Hepatocyte (in vitro differentiated cells): ENCODE measurements around the gene FASTKD1. TPM values are rescaled to one million over a fixed set of nuclear protein-coding genes. Genes with fewer than 3 reads are reported as not detected.
"Not testable (repeated sequence)": the region's sequence is repeated elsewhere in the genome, so short reads cannot be mapped to it uniquely, and the experiment has no call there.

Source experiments
- DNase-seq: peaks from one replicate; pipeline ENCODE4 v3.0.0-alpha.2; 2016; ENCODE audit warnings: low spot score
- H2AFZ ChIP-seq: fragments of 200-600 bp; sonication (generic); 2 replicates; pipeline ENCODE4 v1.6.0; 2016; ENCODE audit warnings: antibody characterized with exemption, mild to moderate bottlenecking
- H3K27ac ChIP-seq: fragments of 200-600 bp; sonication (generic); 2 replicates; pipeline ENCODE4 v1.5.1; 2016; ENCODE audit warnings: mild to moderate bottlenecking
- H3K27me3 ChIP-seq: fragments of 200-600 bp; sonication (generic); 2 replicates; pipeline ENCODE4 v1.6.1; 2016
- H3K36me3 ChIP-seq: fragments of 200-600 bp; sonication (generic); replicated peaks from 2 replicates; pipeline ENCODE4 v1.5.1; 2016; ENCODE audit warnings: low read depth; ENCODE audit not compliant: insufficient read depth
- H3K4me1 ChIP-seq: fragments of 200-600 bp; sonication (generic); 2 replicates; pipeline ENCODE4 v1.5.1; 2016; ENCODE audit warnings: mild to moderate bottlenecking, moderate library complexity; ENCODE audit not compliant: insufficient read depth
- H3K4me2 ChIP-seq: fragments of 200-600 bp; sonication (generic); 2 replicates; pipeline ENCODE4 v1.6.0; 2016
- H3K4me3 ChIP-seq: fragments of 200-600 bp; sonication (generic); 2 replicates; pipeline ENCODE4 v1.5.1; 2016; ENCODE audit warnings: mild to moderate bottlenecking
- H3K79me2 ChIP-seq: fragments of 200-600 bp; sonication (generic); 2 replicates; pipeline ENCODE4 v1.6.0; 2017; ENCODE audit warnings: mild to moderate bottlenecking
- H3K9me2 ChIP-seq: fragments of 200-600 bp; sonication (generic); replicated peaks from 2 replicates; pipeline ENCODE4 v1.6.0; 2017; ENCODE audit warnings: mild to moderate bottlenecking; ENCODE audit not compliant: insufficient read depth
- H3K9me3 ChIP-seq: fragments of 200-600 bp; sonication (generic); 2 replicates; pipeline ENCODE4 v1.5.1; 2016; ENCODE audit warnings: low read depth, mild to moderate bottlenecking
- H4K20me1 ChIP-seq: fragments of 200-600 bp; sonication (generic); 2 replicates; pipeline ENCODE4 v1.6.0; 2016; ENCODE audit warnings: mild to moderate bottlenecking; ENCODE audit not compliant: insufficient read depth, poor library complexity, severe bottlenecking
- EZH2 ChIP-seq: fragments of 200-600 bp; sonication (generic); IDR thresholded peaks from 2 replicates; pipeline ENCODE4 v1.6.1; 2016; ENCODE audit warnings: antibody characterized with exemption, mild to moderate bottlenecking, borderline replicate concordance
- EZH2phosphoT487 ChIP-seq: fragments of 200-600 bp; sonication (generic); IDR thresholded peaks from one replicate; pipeline ENCODE4 v1.6.1; 2018; ENCODE audit warnings: antibody characterized with exemption, mild to moderate bottlenecking, low read depth, moderate library complexity; ENCODE audit not compliant: unreplicated experiment, severe bottlenecking
- WGBS: methylation state at CpG from one replicate; pipeline ENCODE4 v1.1.6; 2016; ENCODE audit warnings: low lambda C conversion rate; ENCODE audit errors: missing lambda C conversion rate; 5-methylcytosine and 5-hydroxymethylcytosine counted together
- polyA plus RNA-seq: library from polyadenylated mRNA; unstranded; fragments of >200 nt; fragmentation: Nextera tagmentation; extraction: Ambion mirVana; gene quantifications from 2 replicates; pipeline ENCODE4 v1.2.1, GENCODE V29; 2016
- total RNA-seq: library from RNA; depleted of rRNA; stranded (reverse); fragments of >200 nt; gene quantifications from 2 replicates; pipeline ENCODE4 v1.2.3, GENCODE V29; 2014
- TF ChIP-seq, protein P1 (sequence below): fragments of 200-600 bp; sonication (generic); IDR thresholded peaks from 2 replicates; pipeline ENCODE4 v1.5.1; 2016; ENCODE audit warnings: antibody characterized with exemption, mild to moderate bottlenecking; ENCODE audit not compliant: poor library complexity

The FASTKD1 gene
- total and polyA plus RNA-seq, 2 experiments from 2014 or later: 15.0 to 23.2 TPM

DNA sequence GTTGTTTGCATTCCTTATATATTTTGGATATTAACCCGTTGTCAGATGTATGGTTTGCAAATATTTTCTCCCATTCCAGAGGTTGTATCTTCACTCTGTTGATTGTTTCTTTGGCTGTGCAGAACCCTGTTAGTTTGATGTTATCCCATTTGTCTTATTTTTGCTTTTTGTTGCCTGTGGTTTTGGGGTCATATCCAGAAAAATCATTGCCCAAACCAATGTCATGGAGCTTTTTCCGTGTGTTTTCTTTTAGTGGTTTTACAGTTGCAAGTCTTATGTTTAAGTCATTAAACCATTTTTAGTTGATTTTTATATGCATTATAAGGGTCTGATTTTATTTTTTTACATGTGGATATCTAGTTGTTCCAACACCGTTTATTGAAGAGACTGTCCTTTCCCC is 46.3 kb upstream of the FASTKD1 start:
- no peaks in the 10 kb centered on the region for H3K27me3 ChIP-seq
- peaks cover 38% of the 10 kb centered on the region for H3K79me2 ChIP-seq
- no peaks in the 10 kb centered on the region for H3K9me2 ChIP-seq
- H4K20me1 ChIP-seq: peaks cover 6% of the 10 kb centered on the region
- DNase-seq: no peak
- no peak overlapping the region for H3K27ac ChIP-seq
- H3K4me1 ChIP-seq: no peaks in the 10 kb centered on the region
- TF ChIP-seq EZH2 (no peak), EZH2phosphoT487 (no peak)
- TF ChIP-seq, protein P1, sequence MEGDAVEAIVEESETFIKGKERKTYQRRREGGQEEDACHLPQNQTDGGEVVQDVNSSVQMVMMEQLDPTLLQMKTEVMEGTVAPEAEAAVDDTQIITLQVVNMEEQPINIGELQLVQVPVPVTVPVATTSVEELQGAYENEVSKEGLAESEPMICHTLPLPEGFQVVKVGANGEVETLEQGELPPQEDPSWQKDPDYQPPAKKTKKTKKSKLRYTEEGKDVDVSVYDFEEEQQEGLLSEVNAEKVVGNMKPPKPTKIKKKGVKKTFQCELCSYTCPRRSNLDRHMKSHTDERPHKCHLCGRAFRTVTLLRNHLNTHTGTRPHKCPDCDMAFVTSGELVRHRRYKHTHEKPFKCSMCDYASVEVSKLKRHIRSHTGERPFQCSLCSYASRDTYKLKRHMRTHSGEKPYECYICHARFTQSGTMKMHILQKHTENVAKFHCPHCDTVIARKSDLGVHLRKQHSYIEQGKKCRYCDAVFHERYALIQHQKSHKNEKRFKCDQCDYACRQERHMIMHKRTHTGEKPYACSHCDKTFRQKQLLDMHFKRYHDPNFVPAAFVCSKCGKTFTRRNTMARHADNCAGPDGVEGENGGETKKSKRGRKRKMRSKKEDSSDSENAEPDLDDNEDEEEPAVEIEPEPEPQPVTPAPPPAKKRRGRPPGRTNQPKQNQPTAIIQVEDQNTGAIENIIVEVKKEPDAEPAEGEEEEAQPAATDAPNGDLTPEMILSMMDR: no peak
- no peak overlapping the region for H3K4me3 ChIP-seq
- H2AFZ ChIP-seq: no peak overlapping the region
- no peak overlapping the region for H3K4me2 ChIP-seq
- peaks cover 10% of the 10 kb centered on the region for H3K36me3 ChIP-seq
- 65% methylated on average over 3 of the region's 3 CpGs for WGBS
- peaks cover 7% of the 10 kb centered on the region for H3K9me3 ChIP-seq

DNA sequence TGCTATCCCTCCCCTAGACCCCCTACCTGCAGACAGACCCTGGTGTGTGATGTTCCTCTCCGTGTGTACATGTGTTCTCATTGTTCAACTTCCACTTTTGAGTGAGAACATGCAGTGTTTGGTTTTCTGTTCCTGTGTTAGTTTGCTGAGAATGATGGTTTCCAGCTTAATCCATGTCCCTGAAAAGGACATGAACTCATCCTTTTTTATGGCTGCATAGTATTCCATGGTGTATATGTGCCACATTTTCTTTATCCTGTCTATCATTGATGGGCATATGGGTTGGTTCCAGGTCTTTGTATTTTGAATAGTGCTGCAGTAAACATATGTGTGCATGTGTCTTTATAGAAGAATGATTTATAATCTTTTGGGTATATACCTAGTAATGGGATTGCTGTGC is 42.3 kb upstream of the FASTKD1 start:
- not testable (repeated sequence) for H3K4me3 ChIP-seq, H3K9me2 ChIP-seq, H2AFZ ChIP-seq, H3K27ac ChIP-seq, DNase-seq, H3K9me3 ChIP-seq, H3K4me2 ChIP-seq, H3K4me1 ChIP-seq, H3K27me3 ChIP-seq, H4K20me1 ChIP-seq
- H3K79me2 ChIP-seq: peaks cover 41% of the 10 kb centered on the region
- 100% methylated on average over 1 of the region's 1 CpG for WGBS
- peaks cover 13% of the 10 kb centered on the region for H3K36me3 ChIP-seq

DNA sequence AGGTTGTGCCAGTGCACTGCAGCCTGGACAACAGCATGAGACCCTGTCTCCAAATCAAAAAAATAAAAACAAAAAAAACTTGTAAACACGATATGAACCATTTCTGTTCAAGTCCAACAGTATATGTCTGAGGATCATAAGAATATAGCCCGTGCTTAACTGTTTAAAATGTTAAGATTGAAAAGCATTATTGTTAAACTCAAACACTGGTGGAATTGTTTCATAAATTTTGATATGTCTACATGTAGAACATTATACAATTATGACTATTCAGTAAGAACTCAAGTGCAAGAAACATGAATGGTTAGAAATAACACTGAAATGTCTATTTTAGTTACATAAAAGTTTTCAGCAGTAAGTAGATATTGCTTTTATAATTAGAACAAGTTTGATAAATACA is 40.2 kb upstream of the FASTKD1 start:
- no peak overlapping the region for H2AFZ ChIP-seq
- no peaks in the 10 kb centered on the region for H3K9me2 ChIP-seq
- H3K79me2 ChIP-seq: peaks cover 35% of the 10 kb centered on the region
- H3K4me1 ChIP-seq: no peaks in the 10 kb centered on the region
- 96% methylated on average over 2 of the region's 2 CpGs for WGBS
- no peak for DNase-seq
- peaks cover 7% of the 10 kb centered on the region for H3K9me3 ChIP-seq
- peaks cover 13% of the 10 kb centered on the region for H3K36me3 ChIP-seq
- H3K27ac ChIP-seq: no peak overlapping the region
- no peak overlapping the region for H3K4me3 ChIP-seq
- H3K27me3 ChIP-seq: no peaks in the 10 kb centered on the region
- no peak overlapping the region for H3K4me2 ChIP-seq
- H4K20me1 ChIP-seq: no peaks in the 10 kb centered on the region
- TF ChIP-seq EZH2 (no peak), EZH2phosphoT487 (no peak)
- TF ChIP-seq, protein P1: no peak

DNA sequence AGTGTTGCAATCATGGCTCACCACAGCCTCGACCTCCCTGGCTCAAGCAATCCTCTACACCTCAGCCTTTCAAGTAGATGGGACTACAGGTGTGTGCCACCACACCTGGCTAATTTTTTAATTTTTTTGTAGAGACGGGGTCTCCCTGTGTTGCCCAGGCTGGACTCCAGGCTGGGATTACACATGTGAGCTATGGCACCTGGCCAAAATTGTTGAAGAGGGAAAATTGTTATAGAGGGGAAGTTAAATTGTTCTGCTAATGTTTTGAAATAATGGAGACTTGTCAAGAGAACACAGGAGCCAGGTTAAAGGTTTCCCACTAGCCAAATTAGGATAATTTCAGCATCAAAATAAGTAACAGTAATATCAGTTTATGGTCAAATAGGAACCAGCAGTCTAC is 35.6 kb upstream of the FASTKD1 start:
- DNase-seq: no peak
- 92% methylated on average over 2 of the region's 2 CpGs for WGBS
- Histone ChIP-seq H2AFZ (no peak overlapping the region), H3K27me3 (no peaks in the 10 kb centered on the region), H4K20me1 (peaks cover 3% of the 10 kb centered on the region), H3K79me2 (peaks cover 13% of the 10 kb centered on the region), H3K4me1 (no peaks in the 10 kb centered on the region), H3K36me3 (no peaks in the 10 kb centered on the region), H3K4me2 (no peak overlapping the region), H3K27ac (no peak overlapping the region), H3K9me3 (no peaks in the 10 kb centered on the region), H3K9me2 (no peaks in the 10 kb centered on the region), H3K4me3 (no peak overlapping the region)
- TF ChIP-seq EZH2phosphoT487 (no peak), EZH2 (no peak)
- TF ChIP-seq, protein P1: no peak
